K562 (cell line): ENCODE results near the gene NPB. TPM values are rescaled to one million over a fixed set of nuclear protein-coding genes. Genes with fewer than 3 reads are reported as not detected.

Source experiments
- ATF1 ChIP-seq, 2 experiments: fragments of 450-650 bp in 1 of 2; IDR thresholded peaks; 2 replicates each; pipeline ENCODE4 v1.6.1; 2016; ENCODE audit warnings: missing compliant biosample characterization in 1 of 2, missing genetic modification characterization in 1 of 2
- CAMTA2 ChIP-seq: fragments of 250-450 bp; sonication (Bioruptor Pico); conservative IDR thresholded peaks from 2 replicates; pipeline ENCODE4 v1.5.1; 2022
- CC2D1A ChIP-seq: fragments of 450-650 bp; IDR thresholded peaks from 2 replicates; pipeline ENCODE4 v1.6.1; 2017; ENCODE audit warnings: mild to moderate bottlenecking
- CXXC5 ChIP-seq: fragments of 250-450 bp; sonication (Bioruptor Pico); IDR thresholded peaks from 2 replicates; pipeline ENCODE4 v1.8.0; 2022; ENCODE audit warnings: inconsistent platforms, mild to moderate bottlenecking, moderate library complexity
- HDAC1 ChIP-seq, 2 experiments: fragments of 450-650 bp; IDR thresholded peaks; 2 replicates each; pipeline ENCODE4 v1.6.1; 2016 to 2017; ENCODE audit warnings: inconsistent platforms in 1 of 2, mild to moderate bottlenecking in 1 of 2, moderate library complexity in 1 of 2
- NR2F6 ChIP-seq: fragments of 450-650 bp; formaldehyde crosslinking; IDR thresholded peaks from 2 replicates; pipeline ENCODE4 v1.4.0; 2020; ENCODE audit warnings: mild to moderate bottlenecking
- TCF3 ChIP-seq: sonication (generic); formaldehyde crosslinking; IDR thresholded peaks from 2 replicates; pipeline ENCODE4 v1.4.0; 2020; ENCODE audit warnings: mild to moderate bottlenecking, missing genetic modification reagents
- TRIM24 ChIP-seq, 2 experiments: fragments of 450-650 bp; IDR thresholded peaks; 2 replicates each; pipeline ENCODE4 v1.6.1; 2016
- ZBTB7A ChIP-seq: IDR thresholded peaks from 2 replicates; pipeline ENCODE4 v1.6.1; 2011; ENCODE audit warnings: low read depth, mild to moderate bottlenecking, low read length, moderate library complexity, borderline replicate concordance; ENCODE audit not compliant: control insufficient read depth
- polyA plus RNA-seq, 8 experiments: library from polyadenylated mRNA; depleted of rRNA in 4 of 8; stranded (reverse) in 5 of 8; unstranded in 3 of 8; fragments of >200 nt; fragmentation: Nextera tagmentation in 2 of 8; fragmentation: Illumina TruSeq in 1 of 8; extraction: Ambion mirVana in 2 of 8; extraction: Trizol in 1 of 8; gene quantifications; 2 replicates each; pipeline versions ENCODE4 v1.2.1 to v1.2.3, GENCODE V29; 2011 to 2014; ENCODE audit warnings: inconsistent platforms in 1 of 8, missing spikeins in 1 of 8
- total RNA-seq, 7 experiments: library from RNA; depleted of rRNA in 6 of 7; stranded (reverse); fragments of >200 nt in 6 of 7; fragmentation: Illumina TruSeq in 2 of 7; extraction: Trizol in 2 of 7; gene quantifications; 2 replicates each; pipeline versions ENCODE4 v1.2.1 to v1.2.3, GENCODE V29; 2011 to 2021; ENCODE audit warnings: low replicate concordance in 1 of 7
- TF ChIP-seq, protein P1 (sequence below): sonication (generic); formaldehyde crosslinking; IDR thresholded peaks from 2 replicates; pipeline ENCODE4 v1.8.1; 2023; ENCODE audit warnings: mild to moderate bottlenecking, missing genetic modification reagents
- TF ChIP-seq, protein P2 (sequence below): conservative IDR thresholded peaks from 2 replicates; pipeline ENCODE4 v1.6.1; 2011; ENCODE audit warnings: low read depth, mild to moderate bottlenecking, low read length; ENCODE audit not compliant: control insufficient read depth
- TF ChIP-seq, protein P3 (sequence below): sonication (generic); formaldehyde crosslinking; IDR thresholded peaks from 2 replicates; pipeline ENCODE4 v1.8.0; 2022; ENCODE audit warnings: mild to moderate bottlenecking, missing genetic modification reagents, borderline replicate concordance
- TF ChIP-seq, protein P4 (sequence below), 3 experiments: IDR thresholded peaks in 2 of 3; conservative IDR thresholded peaks in 1 of 3; 2 replicates each; pipeline ENCODE4 v1.5.1; 2011 to 2012; ENCODE audit warnings: low read length in 3 of 3, mild to moderate bottlenecking in 3 of 3, control low read depth in 2 of 3, improper control_type of control experiment in 1 of 3, inconsistent platforms in 1 of 3, low read depth in 1 of 3, mixed read lengths in 1 of 3, moderate library complexity in 1 of 3; ENCODE audit not compliant: insufficient read depth in 2 of 3
- TF ChIP-seq, protein P5 (sequence below): sonication (generic); formaldehyde crosslinking; IDR thresholded peaks from 2 replicates; pipeline ENCODE4 v1.8.0; 2022; ENCODE audit warnings: mild to moderate bottlenecking, missing genetic modification reagents

Gene NPB
- total and polyA plus RNA-seq, 9 of the 15 experiments (the other 6 are each of a cell fraction or from before 2014, with no cell fraction given), result 0.03 to 0.61 (median 0.14) TPM; not detected in 2

DNA sequence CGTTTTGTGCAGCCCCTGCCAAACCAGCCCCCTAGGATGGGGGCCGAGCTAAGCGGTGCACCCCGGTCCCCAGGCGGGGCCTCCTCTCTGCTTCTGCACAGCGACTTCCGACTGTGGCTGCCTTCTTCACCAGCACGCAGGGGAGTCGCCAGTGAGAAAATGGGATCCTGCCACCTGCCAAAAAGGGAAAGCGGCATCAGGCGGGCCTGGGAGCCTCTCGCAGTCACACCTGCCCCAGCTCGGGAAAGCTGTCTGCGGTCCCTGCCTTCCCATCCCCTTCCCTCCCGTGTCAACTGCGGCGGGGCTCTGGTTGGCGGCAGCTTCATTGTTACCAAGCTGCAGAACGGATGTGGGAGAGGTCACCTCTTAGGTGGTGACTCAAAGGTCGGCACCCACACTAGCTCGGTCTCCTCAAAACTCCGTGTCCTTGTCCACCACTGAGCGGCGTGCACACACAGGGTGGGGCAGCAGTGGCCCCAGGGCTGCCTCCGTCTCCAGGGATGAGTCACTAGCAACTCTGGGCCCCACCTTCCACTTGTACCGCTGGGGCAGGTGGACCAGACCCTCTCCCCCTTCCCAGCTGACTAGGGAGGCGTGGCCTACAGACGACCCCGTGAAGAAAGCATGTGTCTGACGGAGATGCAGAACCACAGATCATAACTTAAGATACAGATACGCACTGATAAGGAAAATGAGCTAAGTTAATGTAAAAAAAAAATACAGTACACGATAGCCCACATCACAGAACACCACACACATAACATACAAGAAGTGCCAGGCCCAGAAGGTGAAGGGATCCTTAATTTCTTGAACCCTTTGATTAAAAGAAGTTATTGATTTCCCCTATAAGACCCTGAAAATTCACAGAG lies 10.6 kb downstream of the NPB start (continued):
- TF ChIP-seq, protein P1, sequence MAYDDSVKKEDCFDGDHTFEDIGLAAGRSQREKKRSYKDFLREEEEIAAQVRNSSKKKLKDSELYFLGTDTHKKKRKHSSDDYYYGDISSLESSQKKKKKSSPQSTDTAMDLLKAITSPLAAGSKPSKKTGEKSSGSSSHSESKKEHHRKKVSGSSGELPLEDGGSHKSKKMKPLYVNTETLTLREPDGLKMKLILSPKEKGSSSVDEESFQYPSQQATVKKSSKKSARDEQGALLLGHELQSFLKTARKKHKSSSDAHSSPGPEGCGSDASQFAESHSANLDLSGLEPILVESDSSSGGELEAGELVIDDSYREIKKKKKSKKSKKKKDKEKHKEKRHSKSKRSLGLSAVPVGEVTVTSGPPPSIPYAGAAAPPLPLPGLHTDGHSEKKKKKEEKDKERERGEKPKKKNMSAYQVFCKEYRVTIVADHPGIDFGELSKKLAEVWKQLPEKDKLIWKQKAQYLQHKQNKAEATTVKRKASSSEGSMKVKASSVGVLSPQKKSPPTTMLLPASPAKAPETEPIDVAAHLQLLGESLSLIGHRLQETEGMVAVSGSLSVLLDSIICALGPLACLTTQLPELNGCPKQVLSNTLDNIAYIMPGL (CRISPR knock-in tag), result no peak; the same call in 1 of the 2 replicates
- no peak for TF ChIP-seq TRIM24 (IDR thresholded peaks at IDR 0.05)
- TF ChIP-seq, protein P2, sequence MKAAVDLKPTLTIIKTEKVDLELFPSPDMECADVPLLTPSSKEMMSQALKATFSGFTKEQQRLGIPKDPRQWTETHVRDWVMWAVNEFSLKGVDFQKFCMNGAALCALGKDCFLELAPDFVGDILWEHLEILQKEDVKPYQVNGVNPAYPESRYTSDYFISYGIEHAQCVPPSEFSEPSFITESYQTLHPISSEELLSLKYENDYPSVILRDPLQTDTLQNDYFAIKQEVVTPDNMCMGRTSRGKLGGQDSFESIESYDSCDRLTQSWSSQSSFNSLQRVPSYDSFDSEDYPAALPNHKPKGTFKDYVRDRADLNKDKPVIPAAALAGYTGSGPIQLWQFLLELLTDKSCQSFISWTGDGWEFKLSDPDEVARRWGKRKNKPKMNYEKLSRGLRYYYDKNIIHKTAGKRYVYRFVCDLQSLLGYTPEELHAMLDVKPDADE, result no peak
- TF ChIP-seq CAMTA2 (CRISPR knock-in tag), result no peak
- TF ChIP-seq, protein P3, sequence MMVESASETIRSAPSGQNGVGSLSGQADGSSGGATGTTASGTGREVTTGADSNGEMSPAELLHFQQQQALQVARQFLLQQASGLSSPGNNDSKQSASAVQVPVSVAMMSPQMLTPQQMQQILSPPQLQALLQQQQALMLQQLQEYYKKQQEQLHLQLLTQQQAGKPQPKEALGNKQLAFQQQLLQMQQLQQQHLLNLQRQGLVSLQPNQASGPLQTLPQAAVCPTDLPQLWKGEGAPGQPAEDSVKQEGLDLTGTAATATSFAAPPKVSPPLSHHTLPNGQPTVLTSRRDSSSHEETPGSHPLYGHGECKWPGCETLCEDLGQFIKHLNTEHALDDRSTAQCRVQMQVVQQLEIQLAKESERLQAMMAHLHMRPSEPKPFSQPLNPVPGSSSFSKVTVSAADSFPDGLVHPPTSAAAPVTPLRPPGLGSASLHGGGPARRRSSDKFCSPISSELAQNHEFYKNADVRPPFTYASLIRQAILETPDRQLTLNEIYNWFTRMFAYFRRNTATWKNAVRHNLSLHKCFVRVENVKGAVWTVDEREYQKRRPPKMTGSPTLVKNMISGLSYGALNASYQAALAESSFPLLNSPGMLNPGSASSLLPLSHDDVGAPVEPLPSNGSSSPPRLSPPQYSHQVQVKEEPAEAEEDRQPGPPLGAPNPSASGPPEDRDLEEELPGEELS (CRISPR knock-in tag), result no peak; the same call in 1 of the 2 replicates
- TF ChIP-seq CC2D1A, result no peak
- TF ChIP-seq NR2F6 (CRISPR knock-in tag), result no peak
- TF ChIP-seq, protein P4, sequence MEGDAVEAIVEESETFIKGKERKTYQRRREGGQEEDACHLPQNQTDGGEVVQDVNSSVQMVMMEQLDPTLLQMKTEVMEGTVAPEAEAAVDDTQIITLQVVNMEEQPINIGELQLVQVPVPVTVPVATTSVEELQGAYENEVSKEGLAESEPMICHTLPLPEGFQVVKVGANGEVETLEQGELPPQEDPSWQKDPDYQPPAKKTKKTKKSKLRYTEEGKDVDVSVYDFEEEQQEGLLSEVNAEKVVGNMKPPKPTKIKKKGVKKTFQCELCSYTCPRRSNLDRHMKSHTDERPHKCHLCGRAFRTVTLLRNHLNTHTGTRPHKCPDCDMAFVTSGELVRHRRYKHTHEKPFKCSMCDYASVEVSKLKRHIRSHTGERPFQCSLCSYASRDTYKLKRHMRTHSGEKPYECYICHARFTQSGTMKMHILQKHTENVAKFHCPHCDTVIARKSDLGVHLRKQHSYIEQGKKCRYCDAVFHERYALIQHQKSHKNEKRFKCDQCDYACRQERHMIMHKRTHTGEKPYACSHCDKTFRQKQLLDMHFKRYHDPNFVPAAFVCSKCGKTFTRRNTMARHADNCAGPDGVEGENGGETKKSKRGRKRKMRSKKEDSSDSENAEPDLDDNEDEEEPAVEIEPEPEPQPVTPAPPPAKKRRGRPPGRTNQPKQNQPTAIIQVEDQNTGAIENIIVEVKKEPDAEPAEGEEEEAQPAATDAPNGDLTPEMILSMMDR (IDR thresholded peaks at IDR 0.05 in 2 of 3, conservative IDR thresholded peaks at IDR 0.05 in 1 of 3; ENCODE audit: insufficient read depth in 2 of 3, low read depth in 1 of 3, low read length in 3 of 3), result peak; percentile 51 to 63 (median 62)
- TF ChIP-seq, protein P5, sequence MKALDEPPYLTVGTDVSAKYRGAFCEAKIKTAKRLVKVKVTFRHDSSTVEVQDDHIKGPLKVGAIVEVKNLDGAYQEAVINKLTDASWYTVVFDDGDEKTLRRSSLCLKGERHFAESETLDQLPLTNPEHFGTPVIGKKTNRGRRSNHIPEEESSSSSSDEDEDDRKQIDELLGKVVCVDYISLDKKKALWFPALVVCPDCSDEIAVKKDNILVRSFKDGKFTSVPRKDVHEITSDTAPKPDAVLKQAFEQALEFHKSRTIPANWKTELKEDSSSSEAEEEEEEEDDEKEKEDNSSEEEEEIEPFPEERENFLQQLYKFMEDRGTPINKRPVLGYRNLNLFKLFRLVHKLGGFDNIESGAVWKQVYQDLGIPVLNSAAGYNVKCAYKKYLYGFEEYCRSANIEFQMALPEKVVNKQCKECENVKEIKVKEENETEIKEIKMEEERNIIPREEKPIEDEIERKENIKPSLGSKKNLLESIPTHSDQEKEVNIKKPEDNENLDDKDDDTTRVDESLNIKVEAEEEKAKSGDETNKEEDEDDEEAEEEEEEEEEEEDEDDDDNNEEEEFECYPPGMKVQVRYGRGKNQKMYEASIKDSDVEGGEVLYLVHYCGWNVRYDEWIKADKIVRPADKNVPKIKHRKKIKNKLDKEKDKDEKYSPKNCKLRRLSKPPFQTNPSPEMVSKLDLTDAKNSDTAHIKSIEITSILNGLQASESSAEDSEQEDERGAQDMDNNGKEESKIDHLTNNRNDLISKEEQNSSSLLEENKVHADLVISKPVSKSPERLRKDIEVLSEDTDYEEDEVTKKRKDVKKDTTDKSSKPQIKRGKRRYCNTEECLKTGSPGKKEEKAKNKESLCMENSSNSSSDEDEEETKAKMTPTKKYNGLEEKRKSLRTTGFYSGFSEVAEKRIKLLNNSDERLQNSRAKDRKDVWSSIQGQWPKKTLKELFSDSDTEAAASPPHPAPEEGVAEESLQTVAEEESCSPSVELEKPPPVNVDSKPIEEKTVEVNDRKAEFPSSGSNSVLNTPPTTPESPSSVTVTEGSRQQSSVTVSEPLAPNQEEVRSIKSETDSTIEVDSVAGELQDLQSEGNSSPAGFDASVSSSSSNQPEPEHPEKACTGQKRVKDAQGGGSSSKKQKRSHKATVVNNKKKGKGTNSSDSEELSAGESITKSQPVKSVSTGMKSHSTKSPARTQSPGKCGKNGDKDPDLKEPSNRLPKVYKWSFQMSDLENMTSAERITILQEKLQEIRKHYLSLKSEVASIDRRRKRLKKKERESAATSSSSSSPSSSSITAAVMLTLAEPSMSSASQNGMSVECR (CRISPR knock-in tag), result peak; percentile 52; the same call in 1 of the 2 replicates
- TF ChIP-seq ATF1 (CRISPR knock-in tag; IDR thresholded peaks at IDR 0.05), result no peak
- TF ChIP-seq ATF1 (tag; IDR thresholded peaks at IDR 0.05), result no peak
- peak; percentile 84 for TF ChIP-seq ZBTB7A
- TF ChIP-seq CXXC5 (CRISPR knock-in tag), result peak; percentile 64
- TF ChIP-seq TCF3 (CRISPR knock-in tag), result 0 out of 2 replicates have a peak, but pooled peaks have one; percentile 39
- TF ChIP-seq HDAC1 (IDR thresholded peaks at IDR 0.05), result 0 out of 4 replicates have a peak, but pooled peaks of 1 of the 2 experiments have one; percentile 48
